ENCODE results near the gene GAB1. TPM values are rescaled to one million over a fixed set of nuclear protein-coding genes. Genes with fewer than 3 reads are reported as not detected.

GAB1 gene
- total and polyA plus RNA-seq, 3 donors from 2014 or later, result 19.7 to 64.5 (median 61.3) TPM

DNA sequence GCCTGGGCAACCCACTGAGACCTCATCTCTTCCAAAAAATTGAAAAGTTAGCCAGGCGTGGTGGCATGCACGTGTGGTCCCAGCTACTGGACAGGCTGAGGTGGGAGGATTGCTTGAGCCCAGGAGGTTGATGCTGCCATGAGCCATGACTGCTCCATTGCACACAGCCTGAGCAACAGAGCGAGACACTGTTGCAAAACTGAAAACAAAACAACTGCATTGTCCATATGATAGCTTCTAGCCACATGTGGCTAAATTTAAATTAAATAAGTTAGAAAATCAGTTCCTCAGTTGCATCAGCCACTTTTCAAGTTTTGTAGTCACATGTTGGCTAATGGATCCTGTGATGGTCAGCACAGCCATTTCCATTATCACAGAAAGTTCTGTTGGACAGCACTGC, 67.9 kb downstream of the GAB1 start:
- intact Hi-C loops (cut with DNase I; ENCODE audit: low total_unique reads), result no loop called here
- H3K4me3 ChIP-seq, result no peak overlapping the region
- H3K4me1 ChIP-seq, result peaks cover 38% of the 10 kb centered on the region
- DNase-seq, result no peak
- H3K27ac ChIP-seq, result no peak overlapping the region
- no peaks in the 10 kb centered on the region for H3K9me3 ChIP-seq
- TF ChIP-seq, protein P1, sequence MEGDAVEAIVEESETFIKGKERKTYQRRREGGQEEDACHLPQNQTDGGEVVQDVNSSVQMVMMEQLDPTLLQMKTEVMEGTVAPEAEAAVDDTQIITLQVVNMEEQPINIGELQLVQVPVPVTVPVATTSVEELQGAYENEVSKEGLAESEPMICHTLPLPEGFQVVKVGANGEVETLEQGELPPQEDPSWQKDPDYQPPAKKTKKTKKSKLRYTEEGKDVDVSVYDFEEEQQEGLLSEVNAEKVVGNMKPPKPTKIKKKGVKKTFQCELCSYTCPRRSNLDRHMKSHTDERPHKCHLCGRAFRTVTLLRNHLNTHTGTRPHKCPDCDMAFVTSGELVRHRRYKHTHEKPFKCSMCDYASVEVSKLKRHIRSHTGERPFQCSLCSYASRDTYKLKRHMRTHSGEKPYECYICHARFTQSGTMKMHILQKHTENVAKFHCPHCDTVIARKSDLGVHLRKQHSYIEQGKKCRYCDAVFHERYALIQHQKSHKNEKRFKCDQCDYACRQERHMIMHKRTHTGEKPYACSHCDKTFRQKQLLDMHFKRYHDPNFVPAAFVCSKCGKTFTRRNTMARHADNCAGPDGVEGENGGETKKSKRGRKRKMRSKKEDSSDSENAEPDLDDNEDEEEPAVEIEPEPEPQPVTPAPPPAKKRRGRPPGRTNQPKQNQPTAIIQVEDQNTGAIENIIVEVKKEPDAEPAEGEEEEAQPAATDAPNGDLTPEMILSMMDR (IDR thresholded peaks at IDR 0.05), result no peak
- TF ChIP-seq POLR2A (IDR thresholded peaks at IDR 0.05), result no peak
- H3K27me3 ChIP-seq, result no peaks in the 10 kb centered on the region
- no peaks in the 10 kb centered on the region for H3K36me3 ChIP-seq (ENCODE audit: low read depth, missing control alignments)
- 81 to 83% methylated on average over 3 of the region's 3 CpGs for WGBS, 2 donors

DNA sequence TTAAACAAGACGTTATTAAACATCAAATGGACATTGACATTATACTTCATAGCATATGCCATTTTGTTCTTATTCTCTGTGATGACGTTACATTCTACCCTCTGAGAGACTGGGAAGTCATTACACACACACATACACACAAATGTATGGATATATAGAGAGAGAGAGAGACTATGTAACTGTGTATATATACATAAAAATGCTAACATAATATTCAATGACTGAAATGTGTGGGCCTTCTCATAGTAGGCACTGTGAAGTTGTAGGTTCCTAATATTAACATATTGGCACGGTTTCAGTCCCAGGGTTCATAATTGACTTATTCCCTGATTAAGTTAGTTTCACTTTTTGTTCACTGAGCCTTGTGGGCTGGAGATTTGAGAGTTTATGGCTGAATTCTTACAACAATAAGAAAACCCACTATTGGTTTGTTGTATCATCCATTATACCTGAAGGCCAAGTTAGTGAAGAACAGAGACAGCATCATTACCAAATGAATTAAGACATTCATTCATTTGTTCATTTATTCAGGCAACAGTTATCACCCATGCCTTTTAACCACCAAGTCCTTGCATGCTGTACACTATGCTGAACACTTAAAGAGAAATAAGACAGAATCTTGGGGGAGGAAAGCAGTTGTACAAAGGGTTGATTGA, 68.5 kb downstream of the GAB1 start:
- no peak for DNase-seq
- Histone ChIP-seq H3K9me3 (no peaks in the 10 kb centered on the region), H3K27ac (no peak overlapping the region), H3K4me1 (peaks cover 38% of the 10 kb centered on the region), H3K36me3 (ENCODE audit: low read depth, missing control alignments) (no peaks in the 10 kb centered on the region), H3K4me3 (no peak overlapping the region), H3K27me3 (no peaks in the 10 kb centered on the region)
- TF ChIP-seq, protein P1 (IDR thresholded peaks at IDR 0.05), result no peak
- TF ChIP-seq POLR2A (IDR thresholded peaks at IDR 0.05), result no peak
- 74 to 81% methylated on average over 3 of the region's 3 CpGs for WGBS, 2 donors
- intact Hi-C loops (cut with DNase I; ENCODE audit: low total_unique reads), result no loop called here

DNA sequence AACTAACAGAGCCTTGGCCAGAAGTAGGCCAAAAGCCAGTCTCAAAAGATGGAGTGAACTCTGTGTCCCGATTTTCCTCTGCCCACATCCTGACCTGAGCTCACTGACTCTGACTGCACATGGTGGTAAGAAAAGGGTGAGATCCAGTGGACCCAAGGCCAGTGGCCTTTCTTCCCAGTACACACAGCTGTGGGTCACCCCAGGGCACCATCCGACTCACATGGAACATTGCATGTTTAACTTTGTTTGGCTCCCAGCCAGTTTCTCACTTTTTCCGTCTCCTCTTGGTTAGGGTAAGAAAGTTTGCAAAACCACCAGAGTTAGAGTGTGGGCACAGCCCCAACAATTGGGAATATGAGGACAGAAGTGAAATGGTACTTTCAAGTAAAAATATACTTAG, 69.8 kb downstream of the GAB1 start:
- peaks cover 49% of the 10 kb centered on the region for H3K4me1 ChIP-seq
- DNase-seq, result peak; percentile 62
- 42 to 58% methylated on average over 3 of the region's 3 CpGs for WGBS, 2 donors
- TF ChIP-seq, protein P1 (IDR thresholded peaks at IDR 0.05), result no peak
- no peak for TF ChIP-seq POLR2A (IDR thresholded peaks at IDR 0.05)
- H3K27me3 ChIP-seq, result no peaks in the 10 kb centered on the region
- no peaks in the 10 kb centered on the region for H3K36me3 ChIP-seq (ENCODE audit: low read depth, missing control alignments)
- H3K4me3 ChIP-seq, result no peak overlapping the region
- H3K27ac ChIP-seq, result peak overlapping the region; percentile 47 to 71
- intact Hi-C loops (cut with DNase I; ENCODE audit: low total_unique reads), result no loop called here
- H3K9me3 ChIP-seq, result no peaks in the 10 kb centered on the region

DNA sequence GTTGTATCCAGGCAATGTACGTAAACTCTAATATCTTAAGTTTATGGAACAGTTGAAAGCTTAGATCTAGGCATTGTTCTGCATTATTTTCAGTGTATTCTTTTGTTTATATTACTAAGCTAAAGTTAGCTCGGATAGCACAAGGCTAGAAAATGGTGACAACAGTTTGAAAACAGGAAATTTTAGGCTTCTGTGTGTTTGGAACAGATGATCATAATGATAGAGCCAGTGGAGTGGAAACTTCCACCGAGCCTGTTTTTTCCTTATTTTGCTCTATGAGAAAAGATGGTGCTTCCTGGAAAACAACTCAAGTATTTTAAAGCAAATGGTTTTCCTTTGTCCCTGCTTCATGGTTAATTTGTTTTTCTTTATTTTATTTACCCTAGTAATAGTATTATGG, 70.8 kb downstream of the GAB1 start:
- WGBS, 2 donors, result 52 to 56% methylated on average over 3 of the region's 3 CpGs

More for the DNA sequence above, 70.8 kb downstream of the GAB1 start:
- intact Hi-C loops (cut with DNase I; ENCODE audit: low total_unique reads), result no loop called here
- Histone ChIP-seq H3K4me1 (peaks cover 49% of the 10 kb centered on the region), H3K27me3 (no peaks in the 10 kb centered on the region), H3K4me3 (no peak overlapping the region), H3K9me3 (no peaks in the 10 kb centered on the region), H3K27ac (peak overlapping the region in 1 of 2 donors; percentile 71), H3K36me3 (ENCODE audit: low read depth, missing control alignments) (no peaks in the 10 kb centered on the region)
- no peak for DNase-seq
- TF ChIP-seq, protein P1 (IDR thresholded peaks at IDR 0.05), result no peak
- TF ChIP-seq POLR2A (IDR thresholded peaks at IDR 0.05), result no peak

Measured in testis (tissue), 3 donors.